OCI-LY7 (cell line): ENCODE results near the gene PEDS1. TPM values are rescaled to one million over a fixed set of nuclear protein-coding genes. Genes with fewer than 3 reads are reported as not detected.

Source experiments
- BruUV-seq: library from RNA; stranded (reverse); fragments of 400-500 nt; replicated peaks from 2 replicates; lab custom pipeline; 2021; lab: Mats Ljungman, UMichigan
- CTCF ChIA-PET: fragments of 300-600 bp; sonication (Branson Sonifier 250); formaldehyde crosslinking; loops from one replicate; lab custom pipeline; 2022; ENCODE audit warnings: antibody characterized with exemption; ENCODE audit not compliant: unreplicated experiment; lab: Charles Lee
- POLR2A ChIA-PET: fragments of 300-600 bp; sonication (Branson Sonifier 250); formaldehyde crosslinking; loops from one replicate; lab custom pipeline; 2022; ENCODE audit warnings: antibody characterized with exemption; lab: Charles Lee
- DNase-seq: peaks from one replicate; pipeline ENCODE4 v3.0.0-alpha.2; 2015; ENCODE audit warnings: low spot score
- H2AFZ ChIP-seq: fragments of 200-600 bp; sonication (generic), shearing (Covaris generic); 2 replicates; pipeline ENCODE4 v1.6.1; 2014; ENCODE audit warnings: mild to moderate bottlenecking, antibody characterized with exemption, low read length, moderate library complexity
- H3K27ac ChIP-seq: fragments of 200-600 bp; sonication (generic); 2 replicates; pipeline ENCODE4 v1.5.1; 2014; ENCODE audit warnings: mixed run types, low read depth, mild to moderate bottlenecking, moderate library complexity, low read length, inconsistent platforms; ENCODE audit not compliant: poor library complexity, severe bottlenecking
- H3K36me3 ChIP-seq: fragments of 200-600 bp; sonication (generic); 2 replicates; pipeline ENCODE4 v1.6.1; 2014; ENCODE audit warnings: mild to moderate bottlenecking, antibody characterized with exemption, low read length, moderate library complexity, mixed read lengths; ENCODE audit not compliant: insufficient read depth
- H3K4me1 ChIP-seq: fragments of 200-600 bp; sonication (generic); 2 replicates; pipeline ENCODE4 v1.5.1; 2014; ENCODE audit warnings: mild to moderate bottlenecking, low read length; ENCODE audit not compliant: insufficient read depth, poor library complexity, severe bottlenecking
- H3K4me2 ChIP-seq: fragments of 200-600 bp; sonication (generic); 2 replicates; pipeline ENCODE4 v1.6.1; 2014; ENCODE audit warnings: mild to moderate bottlenecking, low read length
- H3K4me3 ChIP-seq: fragments of 200-600 bp; sonication (generic); 2 replicates; pipeline ENCODE4 v1.5.1; 2014; ENCODE audit warnings: mild to moderate bottlenecking, low read depth, low read length; ENCODE audit not compliant: poor library complexity, severe bottlenecking
- H3K79me2 ChIP-seq: fragments of 200-600 bp; sonication (generic); 2 replicates; pipeline ENCODE4 v1.6.1; 2016; ENCODE audit warnings: low read depth, mild to moderate bottlenecking, low read length, moderate library complexity, mixed read lengths; ENCODE audit not compliant: insufficient read depth
- H3K9me2 ChIP-seq: fragments of 200-600 bp; sonication (generic); 2 replicates; pipeline ENCODE4 v1.6.1; 2016; ENCODE audit warnings: mild to moderate bottlenecking, low read length, mixed read lengths; ENCODE audit not compliant: insufficient read depth
- H3K9me3 ChIP-seq: fragments of 200-600 bp; sonication (generic); 2 replicates; pipeline ENCODE4 v1.6.1; 2014; ENCODE audit warnings: mild to moderate bottlenecking, mixed run types, low read length, mixed read lengths
- H4K20me1 ChIP-seq: fragments of 200-600 bp; sonication (generic); 2 replicates; pipeline ENCODE4 v1.6.1; 2014; ENCODE audit warnings: mild to moderate bottlenecking, antibody characterized with exemption, low read length, moderate library complexity, mixed read lengths; ENCODE audit not compliant: insufficient read depth
- EZH2phosphoT487 ChIP-seq: fragments of 200-600 bp; sonication (generic); IDR thresholded peaks from 2 replicates; pipeline ENCODE4 v1.6.1; 2018; ENCODE audit warnings: low read depth, borderline replicate concordance, mild to moderate bottlenecking, mixed run types, antibody characterized with exemption, low read length, moderate library complexity, mixed read lengths
- intact Hi-C: fragments of 100-400 bp; cut with micrococcal nuclease; formaldehyde crosslinking; loops from one replicate; pipeline ENCODE4 v1.10.0; 2022; ENCODE audit not compliant: unreplicated experiment
- total RNA-seq, 2 experiments: library from RNA; depleted of rRNA in 1 of 2; stranded (reverse); fragments of >200 nt in 1 of 2; shearing (Covaris generic) in 1 of 2; gene quantifications; 2 replicates each; pipeline ENCODE4 v1.2.3, GENCODE V29; 2014 to 2022
- TF ChIP-seq, protein P1 (sequence below): fragments of 200-600 bp; sonication (generic); conservative IDR thresholded peaks from 2 replicates; pipeline ENCODE4 v1.5.1; 2014; ENCODE audit warnings: mild to moderate bottlenecking, antibody characterized with exemption, low read length, moderate library complexity, mixed read lengths

Gene PEDS1
- total RNA-seq, 2 experiments from 2014 or later = 22.0 to 25.9 TPM

DNA sequence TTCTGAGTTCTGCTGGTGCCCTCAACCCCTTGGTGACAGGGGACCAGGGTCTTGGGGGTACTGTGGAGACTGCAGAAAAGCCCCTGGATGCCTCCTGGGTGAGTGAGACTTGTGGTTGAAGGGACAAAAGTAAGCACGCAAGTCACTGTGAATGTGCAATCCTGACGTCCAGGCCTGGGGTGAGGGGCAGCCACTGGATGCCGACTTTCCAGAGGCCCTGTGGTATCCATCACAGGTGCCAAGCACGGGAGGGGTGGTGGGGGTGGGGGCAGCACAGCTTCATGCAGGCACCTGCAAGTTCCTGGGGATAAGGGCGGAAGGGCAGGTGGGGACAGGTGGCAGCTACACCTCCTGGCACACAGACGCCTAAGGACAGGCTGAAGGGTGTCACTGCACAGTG lies 20.5 kb downstream of the PEDS1 start:
- H4K20me1 ChIP-seq = no peaks in the 10 kb centered on the region
- no TSS peak for BruUV-seq
- CTCF ChIA-PET = no interaction called here
- intact Hi-C loops = no loop called here
- no peak for DNase-seq
- no peak overlapping the region for H3K27ac ChIP-seq
- no peaks in the 10 kb centered on the region for H3K9me3 ChIP-seq
- peaks cover 21% of the 10 kb centered on the region for H3K36me3 ChIP-seq
- no peaks in the 10 kb centered on the region for H3K79me2 ChIP-seq
- TF ChIP-seq, protein P1, sequence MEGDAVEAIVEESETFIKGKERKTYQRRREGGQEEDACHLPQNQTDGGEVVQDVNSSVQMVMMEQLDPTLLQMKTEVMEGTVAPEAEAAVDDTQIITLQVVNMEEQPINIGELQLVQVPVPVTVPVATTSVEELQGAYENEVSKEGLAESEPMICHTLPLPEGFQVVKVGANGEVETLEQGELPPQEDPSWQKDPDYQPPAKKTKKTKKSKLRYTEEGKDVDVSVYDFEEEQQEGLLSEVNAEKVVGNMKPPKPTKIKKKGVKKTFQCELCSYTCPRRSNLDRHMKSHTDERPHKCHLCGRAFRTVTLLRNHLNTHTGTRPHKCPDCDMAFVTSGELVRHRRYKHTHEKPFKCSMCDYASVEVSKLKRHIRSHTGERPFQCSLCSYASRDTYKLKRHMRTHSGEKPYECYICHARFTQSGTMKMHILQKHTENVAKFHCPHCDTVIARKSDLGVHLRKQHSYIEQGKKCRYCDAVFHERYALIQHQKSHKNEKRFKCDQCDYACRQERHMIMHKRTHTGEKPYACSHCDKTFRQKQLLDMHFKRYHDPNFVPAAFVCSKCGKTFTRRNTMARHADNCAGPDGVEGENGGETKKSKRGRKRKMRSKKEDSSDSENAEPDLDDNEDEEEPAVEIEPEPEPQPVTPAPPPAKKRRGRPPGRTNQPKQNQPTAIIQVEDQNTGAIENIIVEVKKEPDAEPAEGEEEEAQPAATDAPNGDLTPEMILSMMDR = no peak
- no peak for TF ChIP-seq EZH2phosphoT487
- no peaks in the 10 kb centered on the region for H3K9me2 ChIP-seq
- H2AFZ ChIP-seq = no peak overlapping the region
- no peaks in the 10 kb centered on the region for H3K4me1 ChIP-seq
- no peak overlapping the region for H3K4me2 ChIP-seq
- H3K4me3 ChIP-seq = no peak overlapping the region
- POLR2A ChIA-PET = no interaction called here

DNA sequence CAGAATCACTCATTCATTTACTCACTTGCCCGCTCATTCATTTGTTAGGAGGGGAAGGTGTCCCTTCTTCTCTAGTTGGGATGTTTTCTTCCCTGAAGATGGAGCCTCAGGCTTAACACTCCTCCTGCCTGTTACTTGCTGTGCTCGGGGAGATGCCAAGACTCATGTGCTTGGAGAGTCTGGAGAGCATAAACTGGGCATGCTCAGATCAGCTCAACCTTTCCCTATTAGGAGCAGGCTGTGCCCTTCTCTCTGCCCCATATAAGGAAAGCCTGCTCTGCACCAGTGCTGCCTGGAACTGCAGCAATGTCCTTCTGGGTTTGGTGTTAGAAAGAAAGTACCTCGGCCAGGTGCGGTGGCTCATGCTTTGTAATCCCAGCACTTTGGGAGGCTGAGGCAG lies 22.5 kb downstream of the PEDS1 start:
- POLR2A ChIA-PET = interaction anchor here (0.6 kb wide), 1 partner anchor 46 kb away, joined by 8 read pairs; no protein-coding TSS in a partner anchor
- no peaks in the 10 kb centered on the region for H3K9me2 ChIP-seq
- peaks cover 31% of the 10 kb centered on the region for H3K36me3 ChIP-seq
- no peaks in the 10 kb centered on the region for H3K9me3 ChIP-seq
- H3K4me1 ChIP-seq = no peaks in the 10 kb centered on the region
- no peak for DNase-seq
- H3K79me2 ChIP-seq = no peaks in the 10 kb centered on the region
- intact Hi-C loops = no loop called here
- CTCF ChIA-PET = no interaction called here
- no peak overlapping the region for H2AFZ ChIP-seq
- H4K20me1 ChIP-seq = no peaks in the 10 kb centered on the region
- TF ChIP-seq, protein P1 = no peak
- no peak for TF ChIP-seq EZH2phosphoT487
- BruUV-seq = no TSS peak
- H3K4me2 ChIP-seq = no peak overlapping the region
- no peak overlapping the region for H3K4me3 ChIP-seq
- H3K27ac ChIP-seq = no peak overlapping the region

DNA sequence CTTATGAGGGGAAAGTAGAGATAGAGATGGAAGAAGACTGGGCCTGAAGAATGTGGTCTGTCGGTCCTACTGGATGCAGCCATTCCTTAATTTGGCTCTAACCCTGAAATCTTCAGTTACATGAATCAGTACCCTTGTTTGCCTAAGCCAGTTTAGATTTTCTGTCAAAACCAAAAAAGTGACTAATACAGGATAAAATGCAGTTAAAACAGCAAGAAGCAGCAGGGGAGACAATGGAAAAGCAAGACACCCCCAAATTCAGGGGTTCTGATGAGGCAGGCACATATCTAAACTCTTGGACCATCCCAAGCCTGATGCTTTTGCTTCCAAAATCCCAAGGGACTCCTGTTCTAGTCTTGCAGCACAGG lies 23.2 kb downstream of the PEDS1 start:
- POLR2A ChIA-PET = interaction anchor here (0.6 kb wide), 1 partner anchor 45 kb away, joined by 8 read pairs; no protein-coding TSS in a partner anchor
- no peak for DNase-seq

More for the DNA sequence above, 23.2 kb downstream of the PEDS1 start:
- Histone ChIP-seq H3K36me3 (peaks cover 26% of the 10 kb centered on the region), H3K79me2 (no peaks in the 10 kb centered on the region), H4K20me1 (no peaks in the 10 kb centered on the region), H3K4me2 (no peak overlapping the region), H2AFZ (no peak overlapping the region), H3K4me3 (no peak overlapping the region), H3K9me2 (no peaks in the 10 kb centered on the region), H3K4me1 (no peaks in the 10 kb centered on the region), H3K27ac (no peak overlapping the region), H3K9me3 (no peaks in the 10 kb centered on the region)
- intact Hi-C loops = no loop called here
- no TSS peak for BruUV-seq
- CTCF ChIA-PET = no interaction called here
- TF ChIP-seq, protein P1 = no peak
- TF ChIP-seq EZH2phosphoT487 = no peak
